ENCODE data around the gene SEC63.

- TF ChIP-seq, protein P1, sequence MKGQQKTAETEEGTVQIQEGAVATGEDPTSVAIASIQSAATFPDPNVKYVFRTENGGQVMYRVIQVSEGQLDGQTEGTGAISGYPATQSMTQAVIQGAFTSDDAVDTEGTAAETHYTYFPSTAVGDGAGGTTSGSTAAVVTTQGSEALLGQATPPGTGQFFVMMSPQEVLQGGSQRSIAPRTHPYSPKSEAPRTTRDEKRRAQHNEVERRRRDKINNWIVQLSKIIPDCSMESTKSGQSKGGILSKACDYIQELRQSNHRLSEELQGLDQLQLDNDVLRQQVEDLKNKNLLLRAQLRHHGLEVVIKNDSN (IDR thresholded peaks at IDR 0.05; ENCODE audit: borderline replicate concordance, low read depth) = no peak
- TF ChIP-seq CTCF (IDR thresholded peaks at IDR 0.05) (no peak), NFIC (IDR thresholded peaks at IDR 0.05; ENCODE audit: borderline replicate concordance) (no peak), RAD21 (IDR thresholded peaks at IDR 0.05; ENCODE audit: low read length) (no peak), EP300 (IDR thresholded peaks at IDR 0.05; ENCODE audit: borderline replicate concordance in 1 of 2, low read depth in 1 of 2, low read length in 1 of 2) (no peak), GABPA (IDR thresholded peaks at IDR 0.05; ENCODE audit: low read depth) (no peak), ELF1 (IDR thresholded peaks at IDR 0.05) (no peak), CHD2 (IDR thresholded peaks at IDR 0.05; ENCODE audit: low read length, partially characterized antibody) (no peak), SIN3A (IDR thresholded peaks at IDR 0.05; ENCODE audit: borderline replicate concordance, low read depth, low read length) (no peak), FOSL2 (IDR thresholded peaks at IDR 0.05; ENCODE audit: borderline replicate concordance, low read depth) (no peak)
Measured at GRCh38 chr6:107879941-107880340, 78.1 kb downstream of the SEC63 start.

Data from SK-N-SH (cell line).